Right lobe of liver (tissue), 6 donors: ENCODE results near the gene C10orf88. TPM values are rescaled to one million over a fixed set of nuclear protein-coding genes. Genes with fewer than 3 reads are reported as not detected.

Experiments used
- ATAC-seq, 4 donors: fragments of 200-7000 bp; cut with Tn5 transposase; one replicate each; pipeline ENCODE4 v1.9.1; 2020; ENCODE audit warnings: mild to moderate bottlenecking in 4 of 4, moderate library complexity in 4 of 4
- DNase-seq, 3 donors: peaks; one replicate each; pipeline ENCODE4 v3.0.0-alpha.2; 2020
- H3K27ac ChIP-seq, 3 donors: fragments of 200-600 bp; one replicate each; pipeline ENCODE4 v1.8.0; 2022
- H3K27me3 ChIP-seq, 2 donors: fragments of 200-600 bp; one replicate each; pipeline ENCODE4 v1.8.0; 2022
- H3K36me3 ChIP-seq, 4 donors: fragments of 200-600 bp; sonication (generic) in 1 of 4; one replicate each; pipeline versions ENCODE4 v1.5.1 to v1.8.0; 2017 to 2022; ENCODE audit warnings: control low read depth in 1 of 4
- H3K4me1 ChIP-seq, 4 donors: fragments of 200-600 bp; sonication (generic) in 1 of 4; one replicate each; pipeline versions ENCODE4 v1.5.1 to v1.8.0; 2017 to 2022; ENCODE audit warnings: control low read depth in 1 of 4
- H3K4me3 ChIP-seq, 3 donors: fragments of 200-600 bp; one replicate each; pipeline ENCODE4 v1.8.0; 2022
- H3K9me3 ChIP-seq, 4 donors: fragments of 200-600 bp; sonication (generic) in 1 of 4; one replicate each; pipeline versions ENCODE4 v1.5.1 to v1.8.0; 2017 to 2022; ENCODE audit warnings: control low read depth in 1 of 4
- CTCF ChIP-seq, 4 donors: fragments of 200-600 bp in 3 of 4; fragments of 450-650 bp in 1 of 4; IDR thresholded peaks; one replicate each; pipeline versions ENCODE4 v1.5.1 to v1.8.0; 2016 to 2022; ENCODE audit warnings: antibody characterized with exemption in 4 of 4, mild to moderate bottlenecking in 2 of 4
- POLR2A ChIP-seq: fragments of 450-650 bp; IDR thresholded peaks from one replicate; pipeline ENCODE4 v1.6.1; 2017; ENCODE audit warnings: antibody characterized with exemption, mild to moderate bottlenecking
- WGBS: methylation state at CpG from one replicate; pipeline ENCODE4 v1.1.6; 2018; ENCODE audit warnings: low coverage, low lambda C conversion rate; ENCODE audit not compliant: insufficient coverage; ENCODE audit errors: missing lambda C conversion rate; 5-methylcytosine and 5-hydroxymethylcytosine counted together
- intact Hi-C, 2 donors: fragments of 100-400 bp; cut with DNase I; formaldehyde crosslinking; loops; one replicate each; pipeline versions ENCODE4 v1.11.2 to v1.14.1; 2022
- total RNA-seq, 6 experiments: library from RNA; depleted of rRNA in 2 of 6; stranded (reverse); fragments of >200 nt in 2 of 6; fragmentation: NEBNext Ultra II Directional in 3 of 6; extraction: Animal tissue kit (Norgen Biotek cat#: 25700) in 3 of 6; gene quantifications; one replicate each; pipeline versions ENCODE4 v1.1.0 to v1.2.4, GENCODE V29; 2016 to 2023
- donor health status: DM: no; HTN: yes; CAD: no.
- donor health status: DM: no; HTN: no; CAD: no.
- donor health status: DM: no; HTN: no; CAD: no.
- donor health status: DM: no; HTN: yes; CAD: no.
- donor health status: DM: no; HTN: yes; CAD: no.

Gene C10orf88
- total RNA-seq, 6 experiments from 2014 or later, result 2.0 to 4.5 (median 3.3) TPM

GRCh38 chr10:122884166-122884565 is 69.9 kb downstream of the C10orf88 start:
- no peaks in the 10 kb centered on the region for H3K9me3 ChIP-seq
- DNase-seq, result no peak
- 80% methylated on average over 1 of the region's 1 CpG for WGBS
- peaks cover 0 to 4% (median 0%) of the 10 kb centered on the region in 4 donors for H3K4me1 ChIP-seq
- ATAC-seq, result no peak
- H3K27me3 ChIP-seq, result no peaks in the 10 kb centered on the region
- TF ChIP-seq POLR2A (no peak), CTCF (IDR thresholded peaks at IDR 0.05) (no peak)
- H3K27ac ChIP-seq, result no peak overlapping the region
- no peaks in the 10 kb centered on the region for H3K36me3 ChIP-seq
- H3K4me3 ChIP-seq, result no peak overlapping the region
- intact Hi-C loops, result no loop called here

- DNase-seq, result no peak
- H3K27ac ChIP-seq, result no peak overlapping the region
- no peaks in the 10 kb centered on the region for H3K36me3 ChIP-seq
- no peaks in the 10 kb centered on the region for H3K9me3 ChIP-seq
- ATAC-seq, result no peak
- H3K27me3 ChIP-seq, result no peaks in the 10 kb centered on the region
- H3K4me1 ChIP-seq, result peaks cover 0 to 4% (median 0%) of the 10 kb centered on the region in 4 donors
- no peak overlapping the region for H3K4me3 ChIP-seq
- intact Hi-C loops, result no loop called here
- TF ChIP-seq POLR2A (no peak), CTCF (IDR thresholded peaks at IDR 0.05) (no peak)
These were observed 71.3 kb downstream of the C10orf88 start for GRCh38 chr10:122882766-122883165.

Other genes starting within 250 kb of the C10orf88 start
- under 1 TPM in 1 of 6 experiments, not detected in 5; 0.20 TPM for gene CUZD1, start 108.4 kb downstream of the C10orf88 start, total RNA-seq
- under 1 TPM in 4 of 6 experiments, not detected in 2; 0.34 to 0.75 (median 0.51) TPM for gene FAM24B, start 74.6 kb downstream of the C10orf88 start, total RNA-seq
- gene FAM24A, start 43.6 kb downstream of the C10orf88 start, total RNA-seq, result not detected
- 1 to 10 TPM; 3.0 to 6.9 (median 4.0) TPM for gene PSTK, start 26.2 kb upstream of the C10orf88 start, total RNA-seq
- 10 to 100 TPM in 2 of 6 experiments, 1 to 10 TPM in 4; 4.1 to 15.8 (median 8.3) TPM for gene IKZF5, start 54.6 kb upstream of the C10orf88 start, total RNA-seq
- gene ACADSB, start 54.8 kb upstream of the C10orf88 start, total RNA-seq, result 100 to 1,000 TPM in 4 of 6 experiments, 10 to 100 TPM in 2; 73.6 to 591 (median 273) TPM
- gene HMX3, start 181.7 kb upstream of the C10orf88 start, total RNA-seq, result not detected
- gene HMX2, start 193.9 kb upstream of the C10orf88 start, total RNA-seq, result not detected
- 10 to 100 TPM; 24.1 to 50.9 (median 31.2) TPM for gene BUB3, start 200.2 kb upstream of the C10orf88 start, total RNA-seq